HG03108 (cell line): ENCODE results near the gene CNKSR3.

Experiments
- ATAC-seq: cut with Tn5 transposase; IDR thresholded peaks from one replicate; pipeline ENCODE4 v1.9.1; 2021; ENCODE audit warnings: moderate library complexity; ENCODE audit not compliant: unreplicated experiment

Gene CNKSR3

GRCh38 chr6:154428897-154429296, 81.6 kb downstream of the CNKSR3 start:
- no peak for ATAC-seq

DNA sequence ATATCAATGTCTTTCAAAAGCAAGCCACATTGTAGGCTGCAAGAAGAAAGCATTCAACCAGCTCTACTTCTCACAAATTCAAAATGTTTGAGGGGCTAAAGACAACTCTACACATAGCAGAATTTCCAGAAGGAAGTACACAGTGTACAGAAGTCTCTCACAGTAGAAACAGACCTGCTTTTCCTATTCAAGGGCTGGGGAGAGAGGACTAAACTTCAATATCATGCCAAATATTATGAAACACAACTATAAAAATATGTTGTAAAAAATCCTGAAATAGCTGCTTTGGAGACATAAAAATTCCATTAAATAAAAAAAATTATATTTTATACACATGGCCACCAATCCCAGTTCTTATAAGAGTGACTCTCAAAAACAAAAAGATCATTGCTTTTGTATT, 83.0 kb downstream of the CNKSR3 start:
- ATAC-seq, result no peak

DNA sequence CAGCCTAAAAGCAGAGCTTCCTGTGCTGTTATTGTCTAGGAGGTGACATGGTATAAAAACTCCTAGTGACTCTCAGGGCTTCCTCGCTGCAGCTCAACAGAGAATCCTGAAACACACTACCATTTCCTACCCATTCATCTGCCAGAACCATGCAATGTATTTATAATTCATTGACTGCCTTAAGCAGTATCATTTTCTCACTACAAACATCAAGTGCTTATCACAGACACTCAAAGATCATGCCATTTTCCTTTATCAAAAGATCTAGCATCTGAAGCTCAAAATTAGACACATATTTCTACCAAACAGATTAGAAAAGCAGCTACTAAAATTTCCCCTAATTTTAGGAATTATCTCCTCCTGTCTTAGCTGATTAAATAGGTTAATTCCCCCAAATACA, 83.5 kb downstream of the CNKSR3 start:
- ATAC-seq, result no peak

DNA sequence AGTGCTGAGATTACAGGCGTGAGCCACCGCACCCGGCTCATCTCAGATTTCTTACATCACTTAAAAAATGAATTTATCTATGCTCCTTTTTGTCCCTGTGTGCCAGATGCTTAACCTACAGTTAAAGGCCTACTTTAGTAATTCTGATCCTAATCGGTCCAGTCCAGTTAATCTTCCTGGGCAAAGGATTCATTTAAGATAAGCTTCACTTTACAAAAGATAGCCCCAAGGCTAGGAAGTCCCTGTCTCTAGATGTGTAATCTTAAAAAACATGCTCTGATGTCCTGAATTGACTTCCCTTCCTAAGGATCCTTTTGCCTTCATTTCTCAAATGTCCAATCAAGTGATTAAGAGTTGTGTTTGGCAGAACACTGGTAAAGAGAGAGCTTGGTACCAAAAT, 85.5 kb downstream of the CNKSR3 start:
- no peak for ATAC-seq

DNA sequence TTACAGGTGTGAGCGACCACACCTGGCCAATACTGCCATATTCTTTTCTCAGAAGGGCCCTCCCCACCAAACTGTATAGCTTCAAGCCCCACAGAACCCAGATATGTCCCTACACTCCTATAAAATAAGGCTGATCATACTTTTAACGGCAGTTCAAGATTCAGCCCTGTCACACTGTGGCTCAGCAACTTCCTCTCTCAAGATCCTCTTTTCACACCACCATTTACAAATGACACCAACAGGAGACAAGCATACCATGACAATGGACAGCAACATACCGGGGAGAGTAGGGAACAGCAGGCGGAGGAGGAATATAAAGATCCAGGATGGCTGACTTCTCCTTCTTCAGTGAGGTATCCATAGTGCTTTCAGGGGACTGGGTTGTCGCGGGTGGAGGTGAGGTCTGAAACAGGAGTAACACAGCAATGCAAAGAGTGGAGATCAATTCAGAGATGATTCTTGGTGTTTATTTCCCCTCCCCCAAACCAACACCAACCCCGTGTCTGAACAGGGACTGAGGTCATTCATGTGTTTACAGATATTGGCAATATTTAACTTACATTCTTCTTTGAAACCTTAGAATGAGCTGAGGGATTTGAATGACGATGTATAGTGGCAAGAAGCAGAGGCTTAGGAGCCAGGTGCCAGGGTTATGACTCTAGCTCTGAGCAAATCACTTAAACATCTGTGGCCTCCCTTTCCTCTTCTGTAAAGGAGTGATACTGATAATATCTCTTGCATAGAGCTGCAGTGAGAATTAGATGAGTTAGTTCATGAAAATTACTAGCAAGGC, 96.3 kb downstream of the CNKSR3 start:
- peak; percentile 79 for ATAC-seq

DNA sequence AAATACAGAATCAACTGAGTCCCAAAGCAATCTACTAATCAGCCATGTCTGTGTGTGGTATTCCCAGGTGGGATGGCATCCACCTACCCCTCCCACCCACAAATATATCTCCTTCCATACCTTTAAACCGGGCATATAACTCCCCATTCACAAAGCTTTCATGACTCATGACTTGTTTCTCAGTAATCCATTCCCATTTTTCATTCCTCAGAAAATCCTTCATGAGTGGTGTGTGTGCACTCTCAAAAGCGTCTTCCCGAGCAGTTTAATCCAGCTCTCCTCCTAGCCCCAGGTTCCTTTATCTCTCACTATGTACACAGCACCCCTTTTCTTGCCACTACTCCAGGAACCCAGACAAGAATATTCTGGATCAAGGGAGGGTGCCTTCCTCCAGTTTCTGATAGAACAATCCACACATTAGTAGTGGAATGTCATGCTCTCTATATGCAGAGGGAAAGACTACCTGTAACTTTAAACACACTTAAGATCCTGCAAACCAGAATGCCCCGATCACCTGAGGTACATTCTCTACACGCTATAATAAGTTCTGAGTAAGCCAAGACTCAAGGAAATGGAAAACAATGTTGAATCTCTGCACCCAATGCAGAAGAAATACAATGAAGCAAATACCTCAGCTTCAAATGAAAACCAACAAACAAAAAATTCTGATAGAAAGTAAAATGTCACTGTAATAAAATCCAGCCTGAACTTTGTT, 98.2 kb downstream of the CNKSR3 start:
- ATAC-seq, result no peak

DNA sequence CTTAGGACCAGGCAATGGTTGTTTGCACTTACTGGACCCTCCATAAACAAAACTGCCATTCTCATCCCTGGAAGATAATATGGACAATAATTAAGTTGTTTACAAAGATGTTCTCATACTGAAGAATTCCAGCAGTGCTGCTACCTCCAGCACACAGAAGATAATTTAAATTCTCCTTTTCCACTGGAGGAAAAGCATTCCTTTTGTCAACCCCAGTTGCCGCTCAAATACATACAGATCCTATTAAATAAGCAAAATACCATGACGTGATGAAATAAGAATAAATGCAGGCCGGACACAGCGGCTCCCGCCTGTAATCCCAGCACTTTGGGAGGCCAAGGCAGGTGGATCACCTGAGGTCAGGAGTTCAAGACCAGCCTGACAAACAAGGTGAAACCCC, 99.4 kb downstream of the CNKSR3 start:
- ATAC-seq, result no peak

DNA sequence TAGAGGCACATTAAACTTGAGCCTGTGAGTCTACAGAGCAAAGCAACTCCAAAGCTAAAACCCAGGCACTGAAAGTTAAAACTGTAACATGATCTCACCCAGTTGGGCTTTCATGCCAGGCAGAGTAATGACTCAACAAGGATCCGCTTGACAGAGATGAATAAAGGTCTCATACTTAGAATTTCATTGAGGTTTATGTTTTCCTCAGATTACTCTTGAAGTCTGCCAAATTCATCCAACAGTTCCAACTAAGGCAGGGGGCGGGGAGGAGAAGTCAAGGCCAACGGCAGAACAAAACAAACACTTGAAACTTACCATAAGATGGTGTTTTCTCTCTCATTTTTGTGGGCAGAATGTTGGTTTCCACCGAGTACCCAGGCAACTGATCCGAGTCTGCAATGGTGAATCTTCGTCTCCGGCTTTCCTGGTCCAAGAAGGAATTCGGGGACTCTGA, 99.8 kb downstream of the CNKSR3 start:
- ATAC-seq, result no peak

DNA sequence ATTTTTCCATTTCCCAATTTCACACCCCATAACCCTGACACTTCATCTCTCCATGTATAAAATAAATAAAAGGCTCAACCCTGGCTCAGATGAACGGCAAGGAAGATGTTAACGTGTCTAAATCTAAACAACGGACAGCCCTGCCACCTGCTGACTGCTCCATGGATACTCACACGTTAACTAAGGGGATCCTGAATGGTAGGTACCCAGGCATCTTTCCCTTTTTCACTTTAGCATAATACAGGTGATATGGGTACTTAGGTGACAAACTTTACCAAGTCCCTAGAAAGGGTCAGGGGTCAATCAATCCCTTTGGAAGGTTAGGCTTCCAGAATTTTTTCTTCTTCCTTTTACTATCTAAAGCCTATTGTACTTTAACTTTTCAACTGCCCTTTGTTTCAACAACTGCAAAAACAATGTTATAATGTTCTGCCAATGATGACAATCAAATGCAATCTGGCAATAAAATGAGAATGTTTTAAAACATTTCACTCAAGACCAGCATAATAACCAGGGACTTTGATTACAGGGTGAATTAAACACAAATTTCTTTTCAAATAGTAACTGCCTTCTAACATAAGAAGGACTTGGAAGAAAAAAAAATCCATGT, 101.5 kb downstream of the CNKSR3 start:
- no peak for ATAC-seq

DNA sequence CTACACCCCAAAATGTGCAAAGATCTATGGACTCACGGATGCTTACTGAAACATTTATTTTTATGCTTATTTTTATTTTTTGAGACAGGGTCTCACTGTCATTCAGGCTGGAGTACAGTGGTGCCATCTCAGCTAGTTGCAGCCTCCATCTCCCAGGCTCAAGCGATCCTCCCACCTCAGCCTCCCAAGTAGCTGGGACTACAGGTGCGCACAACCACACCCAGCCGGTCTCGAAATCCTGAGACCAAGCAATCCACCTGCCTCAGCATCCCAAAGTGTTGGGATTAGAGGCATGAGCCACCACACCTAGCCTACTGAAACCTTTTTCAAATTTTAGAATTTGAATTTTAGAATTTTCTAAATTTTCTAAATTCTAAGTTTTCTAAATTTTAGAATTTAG, 103.0 kb downstream of the CNKSR3 start:
- ATAC-seq, result no peak

DNA sequence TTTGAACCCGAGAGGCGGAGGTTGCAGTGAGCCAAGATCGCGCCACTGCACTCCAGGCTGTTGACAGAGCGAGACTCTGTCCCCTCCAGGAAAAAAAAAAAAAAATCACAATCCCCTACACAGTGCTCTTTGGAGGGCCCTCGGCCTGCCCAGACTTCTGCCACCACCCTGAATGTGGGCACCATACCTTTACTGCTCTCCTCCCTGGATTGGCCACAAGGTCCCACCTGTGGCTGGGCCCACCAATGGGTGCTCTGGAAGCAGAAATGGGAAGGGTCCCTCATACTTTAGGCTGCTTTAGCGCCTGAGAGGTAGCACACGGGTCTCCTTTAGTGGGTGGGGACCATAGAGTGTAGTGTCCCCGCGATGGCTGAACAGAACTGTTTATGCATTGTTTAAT, 103.6 kb downstream of the CNKSR3 start:
- no peak for ATAC-seq

DNA sequence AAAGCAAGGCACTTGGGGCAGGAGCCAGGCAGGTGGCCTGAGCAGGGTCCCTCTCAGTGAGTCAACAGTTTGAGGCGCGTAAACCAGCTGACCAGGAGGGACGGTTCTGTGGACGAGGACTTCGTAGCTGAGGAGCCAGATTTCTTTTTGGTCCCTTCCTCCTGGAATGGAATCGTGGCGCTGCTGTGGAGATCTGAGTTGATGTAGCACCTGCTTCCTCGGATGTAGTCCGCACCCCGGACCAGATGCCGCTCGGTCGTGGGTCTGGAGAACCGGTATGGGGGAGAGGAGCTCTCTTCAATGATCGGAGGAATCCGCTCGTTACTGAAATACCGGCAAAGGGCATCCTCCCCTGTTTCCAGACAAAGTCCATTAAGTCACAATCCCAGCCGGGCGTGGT, 104.2 kb downstream of the CNKSR3 start:
- ATAC-seq, result no peak

- ATAC-seq, result no peak
Observed at GRCh38 chr6:154404791-154405400, 105.6 kb downstream of the CNKSR3 start.

DNA sequence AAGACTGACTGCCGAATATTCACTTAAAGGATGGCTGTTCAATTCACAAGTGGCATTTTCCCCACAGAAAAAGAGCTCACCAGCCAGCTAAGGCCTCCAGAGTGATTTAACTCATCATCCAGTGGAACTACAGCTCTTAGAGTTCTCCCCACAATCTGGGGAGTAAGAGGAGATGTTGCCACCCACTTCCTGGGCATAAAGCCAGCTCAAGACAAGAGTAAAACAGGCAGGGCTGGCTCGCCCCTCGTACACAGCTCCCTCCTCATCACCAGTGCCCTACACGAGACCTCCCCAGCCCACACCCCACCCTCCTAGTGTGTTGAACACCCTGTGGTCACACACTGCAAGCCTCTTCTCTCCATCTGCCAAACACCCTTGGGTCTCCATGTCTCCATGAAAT, 106.7 kb downstream of the CNKSR3 start:
- ATAC-seq, result no peak

- ATAC-seq, result no peak
Observed at GRCh38 chr6:154402081-154402780, 108.3 kb downstream of the CNKSR3 start.

DNA sequence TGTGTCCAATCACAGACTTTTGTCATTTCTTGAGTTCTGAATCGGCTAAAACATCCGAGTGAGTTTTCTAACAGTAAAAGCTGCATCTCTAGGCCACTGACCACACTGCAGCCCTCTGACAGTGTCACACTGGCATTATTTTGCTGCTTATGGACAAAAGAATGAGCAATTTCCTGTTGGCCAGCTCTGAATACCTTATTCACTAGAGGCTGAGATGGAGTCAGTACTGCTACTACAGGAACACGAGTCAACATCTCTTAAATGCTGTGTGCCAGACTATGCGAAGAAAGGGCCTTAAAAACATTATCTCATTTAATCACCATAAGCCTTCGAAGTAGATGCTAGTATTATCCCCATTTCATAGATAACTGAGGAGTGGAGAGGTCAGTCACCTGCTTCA, 111.4 kb downstream of the CNKSR3 start:
- no peak for ATAC-seq

GRCh38 chr6:154397491-154398195, 112.8 kb downstream of the CNKSR3 start:
- ATAC-seq, result no peak

GRCh38 chr6:154395878-154396277, 114.6 kb downstream of the CNKSR3 start:
- no peak for ATAC-seq

GRCh38 chr6:154395316-154395715, 115.2 kb downstream of the CNKSR3 start:
- no peak for ATAC-seq

DNA sequence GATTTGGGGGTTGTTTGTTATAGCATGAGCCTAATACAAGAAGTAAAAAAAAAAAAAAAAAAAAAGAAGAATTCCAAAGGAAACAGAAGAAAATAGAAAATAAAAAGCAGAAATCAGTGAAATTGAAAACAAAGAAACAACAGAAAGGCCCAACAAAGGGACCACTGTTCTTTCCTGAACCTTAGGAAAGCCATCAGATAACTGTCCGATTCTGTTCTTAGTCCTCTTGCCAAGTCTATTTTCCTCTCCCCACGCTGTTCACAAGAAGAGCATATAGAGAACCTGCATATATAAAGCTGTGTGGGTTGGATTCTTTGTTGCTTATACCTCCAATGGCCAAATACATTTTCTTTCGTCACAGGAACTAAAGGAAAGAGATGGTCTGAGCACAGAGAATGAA, 115.9 kb downstream of the CNKSR3 start:
- no peak for ATAC-seq
